SHP77 treated with DMSO at 0.1 percent for 48 hours (cell line): Measurements from ENCODE around the gene ZMIZ2.
"Not testable (repeated sequence)": the region's sequence is repeated elsewhere in the genome, so short reads cannot be mapped to it uniquely, and the experiment has no call there.

Experiments used
- DNase-seq: peaks from one replicate; lab custom pipeline; 2025; lab: John Stamatoyannopoulos, UW

The ZMIZ2 gene

DNA sequence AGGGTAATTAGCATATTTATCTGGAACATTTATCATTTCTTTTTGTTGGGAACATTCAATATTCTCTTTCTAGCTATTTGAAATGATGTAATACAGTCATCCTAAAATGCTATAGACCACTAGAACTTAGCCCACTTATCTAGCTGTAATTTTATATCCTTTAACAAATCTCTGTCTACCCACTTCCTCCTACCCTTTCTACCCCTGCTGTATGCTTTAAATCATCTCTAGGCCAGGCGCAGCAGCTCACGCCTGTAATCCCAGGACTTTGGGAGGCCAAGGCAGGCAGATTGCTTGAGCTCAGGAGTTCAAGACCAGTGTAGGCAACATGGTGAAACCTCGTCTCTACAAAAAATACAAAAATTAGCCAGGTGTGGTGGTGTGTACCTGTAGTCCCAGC lies 25.8 kb downstream of the ZMIZ2 start:
- DNase-seq = not testable (repeated sequence)

DNA sequence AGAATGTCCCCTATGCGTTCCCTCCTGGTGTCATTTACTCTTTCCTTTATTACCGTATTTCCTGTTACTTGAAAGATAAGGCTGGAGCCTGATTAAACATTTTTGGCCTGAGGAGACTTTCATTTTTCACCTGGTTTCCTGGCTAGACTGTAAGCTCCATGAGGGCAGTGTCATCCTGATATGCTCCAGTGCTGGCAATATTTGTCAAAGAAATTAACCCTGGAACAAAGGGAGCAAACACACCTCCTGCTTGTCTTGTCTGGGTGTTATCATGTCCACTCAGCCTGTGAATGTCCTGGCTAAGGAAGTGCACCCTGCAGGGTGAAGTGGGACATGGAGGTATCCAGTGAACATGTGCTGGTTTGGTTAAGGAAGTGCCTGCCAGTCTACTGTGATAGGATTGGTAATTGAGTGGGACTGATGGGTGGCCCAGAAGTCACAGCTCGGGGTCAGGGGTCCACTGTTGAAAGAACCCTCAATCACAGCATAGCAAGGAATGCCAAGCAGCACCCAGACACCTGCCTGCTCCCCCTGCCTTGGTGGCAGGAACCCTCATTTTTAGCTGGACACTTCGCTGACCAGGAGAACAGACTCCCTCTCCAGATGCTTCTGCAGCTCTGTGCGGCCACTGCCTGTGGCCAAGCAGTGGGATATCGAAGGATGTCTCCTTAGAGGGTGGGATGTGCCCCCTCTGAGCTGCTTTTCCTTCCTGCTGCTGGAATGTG lies 26.9 kb downstream of the ZMIZ2 start:
- no peak for DNase-seq

DNA sequence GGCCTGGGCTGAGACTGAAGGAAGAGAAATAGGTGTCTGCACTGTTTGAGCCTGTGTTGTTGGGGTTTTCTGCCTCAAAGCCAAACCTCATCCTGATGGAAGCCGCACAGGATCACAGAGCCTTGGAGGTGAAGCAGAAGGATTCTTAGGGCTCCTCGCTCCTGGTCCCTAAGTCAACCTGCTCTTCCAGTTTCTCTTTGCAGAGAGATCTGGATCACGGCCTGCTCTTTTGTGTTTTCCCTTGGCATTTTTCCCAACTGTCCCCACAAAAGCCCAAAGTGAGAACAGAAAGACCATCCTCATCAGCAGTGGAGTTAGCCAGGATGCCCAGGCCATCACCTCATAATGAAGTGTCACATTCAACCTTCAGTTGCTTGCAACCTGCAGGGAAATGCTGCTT lies 27.6 kb downstream of the ZMIZ2 start:
- DNase-seq = no peak

DNA sequence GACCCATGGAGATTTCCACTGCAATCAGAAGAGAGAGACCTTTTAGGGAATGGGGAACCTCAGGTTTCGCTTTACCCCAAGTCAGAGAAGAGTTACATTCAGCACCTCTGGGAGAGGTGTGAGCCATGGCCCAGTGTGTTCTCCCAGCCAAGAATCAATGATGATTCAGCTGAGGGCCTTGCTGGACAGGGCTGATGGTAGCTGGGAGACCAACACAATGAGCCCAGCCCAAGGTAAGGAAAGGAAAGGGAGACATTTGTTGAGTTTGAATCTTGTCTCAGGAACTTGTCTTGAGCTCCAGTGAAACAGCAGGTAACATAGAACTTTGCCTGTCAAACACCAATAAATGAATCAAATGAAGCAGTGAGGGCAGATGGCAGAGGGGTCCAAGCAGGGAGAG lies 33.8 kb downstream of the ZMIZ2 start:
- DNase-seq = no peak

DNA sequence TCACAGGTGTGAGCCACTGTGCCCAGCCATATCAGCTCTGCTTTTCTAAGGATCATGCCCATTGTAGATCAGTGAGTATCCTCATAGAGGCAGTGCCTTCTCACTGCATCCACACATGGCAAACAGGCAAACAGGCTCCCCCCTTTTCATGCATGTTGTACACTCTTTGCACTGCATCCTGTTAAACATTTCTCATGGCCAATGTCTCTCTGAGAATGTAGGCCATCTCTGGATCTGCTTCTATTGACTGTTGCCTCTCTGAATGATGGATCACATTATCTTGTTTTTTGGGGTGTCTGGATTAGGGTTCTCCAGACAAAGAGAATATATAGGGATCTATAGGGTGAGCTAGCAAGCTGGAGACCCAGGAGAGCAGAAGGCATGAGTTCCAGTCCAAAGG lies 34.8 kb downstream of the ZMIZ2 start:
- no peak for DNase-seq

DNA sequence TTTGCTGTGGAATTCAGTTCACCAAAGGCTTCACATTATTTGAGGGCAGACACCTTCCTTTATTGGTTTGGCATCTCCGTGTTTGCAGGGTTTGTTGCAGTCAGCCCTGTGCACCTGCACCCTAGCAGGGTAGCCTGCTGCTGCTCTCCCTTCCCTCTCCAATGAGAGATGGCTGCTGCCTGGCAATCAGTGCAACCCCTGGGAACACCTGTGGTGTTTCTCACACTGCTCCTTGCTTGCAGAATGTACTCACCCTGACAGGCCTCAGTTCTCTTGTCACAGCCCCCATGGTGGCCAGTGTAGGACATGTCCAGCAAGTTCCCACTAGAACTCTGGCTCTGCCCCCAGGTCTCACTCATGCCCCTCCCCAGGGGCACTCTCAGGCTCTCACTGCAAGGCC lies 35.7 kb downstream of the ZMIZ2 start:
- no peak for DNase-seq

DNA sequence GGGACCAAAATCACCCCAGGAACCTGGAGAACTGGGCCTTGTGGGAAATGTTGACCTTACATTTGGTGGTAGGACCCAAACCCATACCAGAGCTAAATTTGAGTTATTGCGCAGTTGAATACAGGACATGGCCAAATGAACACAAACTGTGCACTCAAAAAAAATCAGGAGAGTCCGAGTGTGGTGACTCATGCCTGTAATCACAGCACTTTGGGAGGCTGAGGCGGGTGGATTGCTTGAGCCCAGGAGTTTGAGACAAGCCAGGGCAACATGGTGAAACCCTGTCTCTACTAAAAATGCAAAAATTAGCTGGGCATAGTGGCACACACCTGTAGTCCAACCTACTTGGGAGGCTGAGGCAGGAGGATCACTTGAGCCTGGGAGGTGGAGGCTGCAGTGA lies 36.6 kb downstream of the ZMIZ2 start:
- DNase-seq = not testable (repeated sequence)

DNA sequence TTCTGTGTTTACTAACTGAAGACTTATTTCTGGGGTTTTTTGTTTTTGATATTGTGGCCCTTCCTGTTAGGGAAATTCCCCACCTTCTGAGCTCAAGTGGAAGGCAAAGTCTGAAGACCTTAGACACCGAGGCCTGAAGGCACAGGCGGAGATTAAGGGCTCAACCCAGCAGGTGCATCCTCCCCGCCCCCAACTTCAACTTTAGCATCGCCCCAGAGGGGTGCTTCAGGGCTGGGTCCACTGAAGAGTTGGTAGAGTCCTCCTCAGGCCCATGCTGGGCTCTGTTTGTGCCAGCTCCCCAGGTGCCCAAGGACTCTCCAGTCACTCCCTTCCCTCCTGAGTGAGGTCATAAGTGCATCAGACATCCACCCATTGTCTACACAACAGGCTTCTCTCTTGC lies 38.4 kb downstream of the ZMIZ2 start:
- no peak for DNase-seq

DNA sequence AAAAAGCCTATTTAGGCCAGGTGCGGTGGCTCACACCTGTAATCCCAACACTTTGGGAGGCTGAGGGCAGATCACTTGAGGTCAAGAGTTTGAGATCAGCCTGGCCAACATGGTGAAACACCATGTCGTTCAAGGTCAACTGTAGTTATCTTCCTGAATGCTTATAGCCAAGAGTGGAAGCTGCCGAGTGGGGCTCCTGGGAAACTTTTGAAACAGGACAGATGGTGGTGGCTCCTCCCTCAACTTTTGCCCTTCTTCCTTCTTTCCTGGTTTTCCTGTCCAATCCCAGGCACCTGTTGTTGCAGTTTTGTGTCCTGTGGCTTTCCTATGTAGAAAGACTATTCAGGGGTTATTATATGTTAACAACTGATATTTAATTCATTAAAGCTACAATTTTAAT lies 39.1 kb downstream of the ZMIZ2 start:
- no peak for DNase-seq

DNA sequence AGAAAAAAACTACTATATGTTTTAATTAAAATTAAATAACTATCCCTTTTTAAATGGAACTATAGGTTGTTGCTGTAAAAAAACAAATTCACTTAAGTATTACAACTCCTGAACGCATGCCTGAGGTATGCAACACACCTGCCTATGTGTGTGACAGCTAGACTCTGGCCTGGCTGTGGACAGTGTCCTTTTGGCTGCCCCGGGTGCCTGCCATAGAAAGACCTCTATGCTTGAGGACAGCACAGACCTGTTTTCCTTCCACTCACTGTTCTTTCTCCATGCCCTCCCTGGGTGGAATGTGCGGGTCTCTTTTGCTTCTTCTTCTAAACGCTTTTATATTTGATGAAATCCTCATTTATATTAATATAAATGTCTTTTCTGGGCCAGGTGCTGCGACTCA lies 41.3 kb downstream of the ZMIZ2 start:
- DNase-seq = no peak

DNA sequence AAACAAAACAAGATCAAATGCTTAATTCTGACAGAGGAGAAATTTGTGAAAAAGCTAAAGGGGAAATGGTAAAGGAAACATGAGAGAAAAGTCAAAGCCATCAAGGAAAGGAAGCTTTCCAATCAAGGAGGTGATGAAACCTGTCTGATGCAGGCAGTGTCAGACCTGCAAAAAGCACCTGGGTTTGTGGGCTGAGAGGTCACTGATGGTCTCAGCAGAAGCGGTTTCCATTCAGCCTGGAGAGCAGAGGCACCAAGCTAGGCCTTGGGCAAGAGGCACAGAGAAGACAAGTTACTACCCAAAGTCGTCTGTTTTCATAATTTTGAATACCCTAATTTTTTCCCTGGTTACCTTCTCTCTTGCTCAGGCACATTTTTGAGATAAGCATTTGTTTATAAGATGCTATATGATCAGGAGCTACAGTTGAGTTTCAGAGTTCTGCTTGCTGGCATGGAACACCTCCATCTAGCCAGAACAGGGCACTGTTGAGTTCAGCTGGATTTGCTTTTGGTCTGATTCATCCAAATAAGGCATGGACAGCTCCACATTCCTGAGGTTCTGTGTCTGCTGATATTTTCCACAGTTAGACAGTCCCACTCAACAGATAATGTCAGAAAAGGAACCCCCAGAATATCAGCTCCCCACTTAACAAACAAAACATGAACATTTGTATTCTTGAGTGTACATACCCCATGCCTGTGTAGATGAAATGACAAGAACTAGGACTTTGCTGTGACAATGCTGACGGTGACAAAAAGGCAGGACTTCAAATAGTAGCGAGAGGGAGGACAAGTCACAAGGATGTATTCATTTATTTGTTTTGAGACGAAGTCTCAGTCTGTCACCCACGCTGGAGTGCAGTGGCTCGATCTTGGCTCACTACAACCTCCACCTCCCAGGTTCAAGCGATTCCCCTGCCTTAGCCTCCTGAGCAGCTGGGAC lies 42.9 kb downstream of the ZMIZ2 start:
- DNase-seq = no peak

DNA sequence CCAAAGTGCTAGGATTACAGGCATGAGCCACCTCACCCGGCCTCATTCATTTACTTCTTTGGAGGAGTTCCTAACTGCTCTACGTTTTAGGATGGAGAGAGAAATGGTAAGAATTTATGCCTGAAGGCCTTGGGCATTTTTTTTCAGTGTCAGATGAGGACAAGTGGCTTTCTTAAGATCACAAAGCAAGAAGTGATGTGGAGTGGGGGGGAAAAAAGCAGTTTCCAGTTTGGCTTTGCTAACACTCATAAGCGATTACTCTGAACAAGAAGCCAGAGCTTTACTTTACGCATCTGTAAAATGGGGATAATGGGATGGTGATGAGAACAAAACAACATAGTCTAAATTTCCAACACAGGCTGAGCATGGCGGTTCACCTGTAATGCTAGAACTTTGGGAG lies 45.3 kb downstream of the ZMIZ2 start:
- DNase-seq = no peak

DNA sequence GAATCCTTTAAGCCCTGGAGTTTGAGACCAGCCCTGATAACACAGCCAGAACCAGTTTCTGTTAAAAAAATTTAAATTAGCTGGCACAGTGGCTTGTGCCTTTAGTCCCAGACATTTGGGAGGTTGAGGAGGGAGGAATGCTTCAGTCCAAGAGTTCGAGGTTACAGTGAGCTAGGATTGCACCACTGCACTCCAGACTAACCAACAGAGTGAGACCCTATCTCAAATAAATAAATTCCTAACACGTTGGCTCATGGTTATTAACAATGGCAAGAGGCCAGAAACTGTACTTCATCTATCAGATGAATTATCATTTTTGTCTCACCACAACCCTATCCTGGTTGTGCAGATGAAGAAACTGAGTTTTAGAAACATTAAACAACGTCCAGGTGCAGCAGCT lies 45.7 kb downstream of the ZMIZ2 start:
- DNase-seq = no peak

DNA sequence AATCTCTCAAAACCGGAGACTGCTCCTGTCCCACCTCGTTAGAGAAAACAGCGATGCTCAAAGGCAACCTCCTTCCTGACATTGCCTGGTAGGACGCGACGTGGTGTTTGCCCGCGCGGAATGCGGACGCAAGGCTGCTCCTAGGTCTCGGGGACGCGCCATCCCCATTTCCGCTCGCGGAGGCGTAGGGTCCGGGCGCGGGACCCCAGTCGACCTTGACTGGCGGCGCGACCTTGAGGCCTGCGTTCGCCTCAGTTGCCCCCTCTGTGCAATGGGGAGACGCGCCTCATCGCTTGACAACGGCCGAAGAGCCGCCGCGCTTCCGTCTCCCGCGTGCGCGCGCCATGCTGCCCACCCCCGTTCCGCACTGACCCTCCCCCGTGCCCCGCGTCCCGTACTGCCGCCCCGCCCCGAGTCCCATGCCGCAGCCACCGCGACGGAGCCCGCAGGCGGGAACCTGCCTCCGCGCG lies 47.4 kb downstream of the ZMIZ2 start:
- peak; percentile 56 for DNase-seq

DNA sequence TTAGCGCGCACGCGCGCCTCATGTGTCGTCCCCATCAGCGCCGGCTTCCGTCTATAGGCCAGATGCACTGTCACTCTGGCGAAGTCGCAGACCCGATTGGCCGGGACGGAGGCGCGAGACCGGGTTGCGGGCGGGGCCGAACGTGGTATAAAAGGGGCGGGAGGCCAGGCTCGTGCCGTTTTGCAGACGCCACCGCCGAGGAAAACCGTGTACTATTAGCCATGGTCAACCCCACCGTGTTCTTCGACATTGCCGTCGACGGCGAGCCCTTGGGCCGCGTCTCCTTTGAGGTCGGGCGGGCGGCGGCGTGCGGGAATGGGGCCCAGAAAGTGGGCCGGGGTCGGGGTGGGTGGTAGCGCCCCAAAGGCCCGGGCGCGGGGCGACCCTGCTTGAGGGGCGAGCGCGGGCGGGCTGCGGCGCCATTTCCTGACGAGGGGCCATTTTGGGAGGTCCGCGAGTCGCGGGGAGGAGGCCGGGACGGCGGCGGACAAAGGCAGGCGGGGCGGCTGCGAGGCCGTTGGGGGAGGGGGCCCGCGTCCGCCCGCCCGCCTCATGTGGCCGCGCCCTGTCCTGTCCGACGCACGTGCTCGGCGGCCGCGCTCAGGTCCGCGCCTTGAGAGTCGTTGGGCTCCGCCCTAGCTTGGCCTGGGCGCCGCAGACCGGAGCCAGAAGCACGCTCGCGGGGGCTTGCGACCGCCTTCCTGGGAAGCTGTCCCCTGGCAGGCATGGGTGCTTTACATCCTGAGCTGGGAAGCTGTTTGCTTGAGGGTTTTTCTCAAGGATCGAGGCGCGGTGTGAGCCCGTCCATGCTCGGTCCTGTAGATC lies 48.1 kb downstream of the ZMIZ2 start, which contains the start of gene PPIA:
Gene PPIA (plus strand): TSS at position 178 of the 825 bp plus-strand sequence. CDS start 44 bp downstream, at position 222.
- peak; percentile 94 for DNase-seq

DNA sequence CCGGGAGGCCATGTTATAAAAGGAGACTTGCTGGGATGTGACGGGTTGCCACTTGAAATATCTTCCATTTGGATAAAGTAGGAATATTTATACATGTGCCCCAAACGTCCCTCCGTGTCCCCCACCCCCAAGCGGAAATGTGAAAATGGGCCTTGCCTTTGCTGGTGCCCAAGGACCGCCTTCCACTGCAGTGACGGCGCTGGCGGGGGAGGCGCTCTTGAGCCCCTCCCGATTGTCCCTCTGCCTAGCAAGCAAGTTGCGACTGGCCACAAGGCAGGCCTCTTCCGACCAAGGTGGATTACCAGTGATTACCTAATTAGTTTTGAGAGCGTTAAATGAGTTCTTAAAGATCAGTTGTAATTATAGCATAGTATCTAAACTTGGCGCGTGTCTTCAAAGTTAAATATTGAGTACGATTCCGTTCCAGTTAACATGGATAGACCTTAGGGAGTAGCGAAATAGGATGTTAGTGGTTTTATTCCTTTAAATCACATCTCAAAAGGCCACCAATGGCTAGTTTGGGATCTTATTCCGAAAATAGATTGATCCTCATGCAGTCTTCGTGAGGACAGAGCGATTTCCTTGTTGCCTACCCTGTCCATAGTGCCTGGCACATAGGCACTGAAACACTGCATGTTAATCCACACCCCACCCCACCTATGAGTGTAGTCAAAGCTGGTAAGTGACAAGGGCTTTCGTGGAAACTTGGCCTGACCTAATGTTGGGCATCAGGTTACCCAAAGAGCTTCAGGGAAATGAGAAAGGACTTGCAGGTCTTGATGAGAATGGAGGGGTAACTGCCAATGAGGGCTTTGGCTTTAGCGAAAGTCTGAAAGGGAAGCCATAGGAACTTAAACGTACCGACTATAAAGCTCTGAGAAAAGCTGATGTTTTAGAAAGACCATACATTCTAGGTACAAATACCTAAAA lies 48.9 kb downstream of the ZMIZ2 start:
- peak; percentile 71 for DNase-seq

DNA sequence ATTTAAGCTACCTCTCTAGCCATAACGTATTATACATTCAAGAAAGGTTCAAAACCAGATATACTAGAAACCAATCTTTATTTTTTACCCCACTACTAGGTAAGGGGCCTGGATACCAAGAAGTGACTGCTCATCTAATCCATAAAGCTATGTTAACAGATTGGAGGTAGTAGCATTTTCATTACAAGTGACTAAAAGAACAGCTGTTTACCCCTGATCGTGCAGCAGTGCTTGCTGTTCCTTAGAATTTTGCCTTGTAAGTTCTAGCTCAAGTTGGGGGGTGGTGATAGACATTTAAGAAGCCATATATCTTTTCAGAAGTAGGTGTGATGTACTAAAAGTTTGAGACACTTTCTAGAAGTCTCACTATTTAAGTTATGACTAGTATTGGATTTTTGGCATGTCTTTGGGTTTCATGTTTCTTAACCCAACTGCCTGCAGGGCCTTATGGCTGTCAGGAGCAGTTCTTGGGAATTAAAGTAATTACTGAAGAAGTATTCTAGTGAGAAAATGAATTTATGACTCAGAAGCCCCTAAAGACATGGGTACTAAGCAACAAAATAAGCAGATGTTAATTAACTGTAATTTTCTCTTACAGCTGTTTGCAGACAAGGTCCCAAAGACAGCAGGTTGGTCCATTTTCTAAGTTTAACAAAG lies 50.1 kb downstream of the ZMIZ2 start:
- DNase-seq = no peak

DNA sequence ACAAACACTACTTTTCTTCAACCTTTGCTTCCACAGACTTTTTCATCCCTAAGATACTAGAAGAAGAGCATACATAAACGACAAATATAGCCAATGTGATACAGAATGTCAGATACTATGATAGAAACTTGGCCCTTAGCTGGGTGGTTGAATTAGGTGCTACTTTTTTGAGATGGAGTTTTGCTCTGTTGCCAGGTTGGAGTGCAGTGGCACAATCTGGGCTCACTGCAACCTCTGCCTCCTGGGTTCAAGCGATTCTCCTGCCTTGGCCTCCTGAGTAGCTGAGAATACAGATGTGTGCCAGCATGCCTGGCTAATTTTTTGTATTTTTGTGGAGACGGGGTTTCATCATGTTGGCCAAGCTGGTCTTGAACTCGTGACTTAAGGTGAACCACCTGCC lies 51.3 kb downstream of the ZMIZ2 start:
- no peak for DNase-seq

DNA sequence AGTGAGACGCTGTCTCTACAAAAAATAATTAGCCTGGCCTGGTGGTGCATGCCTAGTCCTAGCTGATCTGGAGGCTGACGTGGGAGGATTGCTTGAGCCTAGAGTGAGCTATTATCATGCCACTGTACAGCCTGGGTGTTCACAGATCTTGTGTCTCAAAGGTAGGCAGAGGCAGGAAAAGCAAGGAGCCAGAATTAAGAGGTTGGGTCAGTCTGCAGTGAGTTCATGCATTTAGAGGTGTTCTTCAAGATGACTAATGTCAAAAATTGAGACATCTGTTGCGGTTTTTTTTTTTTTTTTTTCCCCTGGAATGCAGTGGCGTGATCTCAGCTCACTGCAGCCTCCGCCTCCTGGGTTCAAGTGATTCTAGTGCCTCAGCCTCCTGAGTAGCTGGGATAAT lies 53.2 kb downstream of the ZMIZ2 start:
- DNase-seq = no peak

DNA sequence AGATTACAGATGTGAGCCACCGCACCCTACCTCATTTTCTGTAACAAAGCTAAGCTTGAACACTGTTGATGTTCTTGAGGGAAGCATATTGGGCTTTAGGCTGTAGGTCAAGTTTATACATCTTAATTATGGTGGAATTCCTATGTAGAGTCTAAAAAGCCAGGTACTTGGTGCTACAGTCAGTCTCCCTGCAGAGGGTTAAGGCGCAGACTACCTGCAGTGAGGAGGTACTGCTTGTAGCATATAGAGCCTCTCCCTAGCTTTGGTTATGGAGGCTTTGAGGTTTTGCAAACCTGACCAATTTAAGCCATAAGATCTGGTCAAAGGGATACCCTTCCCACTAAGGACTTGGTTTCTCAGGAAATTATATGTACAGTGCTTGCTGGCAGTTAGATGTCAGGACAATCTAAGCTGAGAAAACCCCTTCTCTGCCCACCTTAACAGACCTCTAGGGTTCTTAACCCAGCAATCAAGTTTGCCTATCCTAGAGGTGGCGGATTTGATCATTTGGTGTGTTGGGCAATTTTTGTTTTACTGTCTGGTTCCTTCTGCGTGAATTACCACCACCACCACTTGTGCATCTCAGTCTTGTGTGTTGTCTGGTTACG lies 53.9 kb downstream of the ZMIZ2 start:
- no peak for DNase-seq
